Peyer's patch (tissue), 4 donors: ENCODE data around the gene ASB8. TPM values are rescaled to one million over a fixed set of nuclear protein-coding genes. Genes with fewer than 3 reads are reported as not detected.

Source experiments
- DNase-seq, 3 donors: peaks; one replicate each; pipeline ENCODE4 v3.0.0-alpha.2; 2017 to 2019
- H3K27ac ChIP-seq, 4 donors: fragments of 200-600 bp; sonication (generic); one replicate each; pipeline ENCODE4 v1.5.1; 2016 to 2019
- H3K27me3 ChIP-seq, 2 donors: fragments of 200-600 bp; sonication (generic); one replicate each; pipeline ENCODE4 v1.5.1; 2019
- H3K36me3 ChIP-seq, 3 donors: fragments of 200-600 bp; sonication (generic); one replicate each; pipeline ENCODE4 v1.5.1; 2016 to 2019
- H3K4me1 ChIP-seq, 4 donors: fragments of 200-600 bp; sonication (generic); one replicate each; pipeline ENCODE4 v1.5.1; 2016 to 2019
- H3K4me3 ChIP-seq, 4 donors: fragments of 200-600 bp; sonication (generic); 1 replicate in 3 of 4; 2 replicates in 1 of 4; pipeline ENCODE4 v1.5.1; 2016 to 2019; ENCODE audit warnings: mild to moderate bottlenecking in 1 of 4
- H3K9me3 ChIP-seq, 4 donors: fragments of 200-600 bp; sonication (generic); one replicate each; pipeline ENCODE4 v1.5.1; 2016 to 2019; ENCODE audit warnings: mild to moderate bottlenecking in 1 of 4
- POLR2A ChIP-seq, 2 donors: fragments of 450-650 bp; IDR thresholded peaks; one replicate each; pipeline ENCODE4 v1.5.1; 2017; ENCODE audit warnings: antibody characterized with exemption in 2 of 2, mild to moderate bottlenecking in 2 of 2, moderate library complexity in 2 of 2
- total RNA-seq, 4 donors: library from RNA; depleted of rRNA; stranded (reverse); fragments of >200 nt; gene quantifications; one replicate each; pipeline ENCODE4 v1.1.0, GENCODE V29; 2016
- TF ChIP-seq, protein P1 (sequence below), 6 experiments: fragments of 450-650 bp in 4 of 6; fragments of 200-600 bp in 2 of 6; sonication (generic) in 1 of 6; IDR thresholded peaks; one replicate each; pipeline ENCODE4 v1.5.1; 2017 to 2019; ENCODE audit warnings: antibody characterized with exemption in 6 of 6, mild to moderate bottlenecking in 3 of 6, moderate library complexity in 1 of 6

The ASB8 gene
- total RNA-seq, 4 donors from 2014 or later: 16.5 to 40.8 (median 33.7) TPM

GRCh38 chr12:48194799-48195201, 37.5 kb upstream of the ASB8 start:
- Histone ChIP-seq H3K4me1 (peaks cover 0 to 5% (median 1%) of the 10 kb centered on the region in 4 donors), H3K9me3 (no peaks in the 10 kb centered on the region), H3K36me3 (no peaks in the 10 kb centered on the region), H3K4me3 (no peak overlapping the region), H3K27me3 (no peaks in the 10 kb centered on the region), H3K27ac (no peak overlapping the region)
- DNase-seq: no peak
- TF ChIP-seq, protein P1, sequence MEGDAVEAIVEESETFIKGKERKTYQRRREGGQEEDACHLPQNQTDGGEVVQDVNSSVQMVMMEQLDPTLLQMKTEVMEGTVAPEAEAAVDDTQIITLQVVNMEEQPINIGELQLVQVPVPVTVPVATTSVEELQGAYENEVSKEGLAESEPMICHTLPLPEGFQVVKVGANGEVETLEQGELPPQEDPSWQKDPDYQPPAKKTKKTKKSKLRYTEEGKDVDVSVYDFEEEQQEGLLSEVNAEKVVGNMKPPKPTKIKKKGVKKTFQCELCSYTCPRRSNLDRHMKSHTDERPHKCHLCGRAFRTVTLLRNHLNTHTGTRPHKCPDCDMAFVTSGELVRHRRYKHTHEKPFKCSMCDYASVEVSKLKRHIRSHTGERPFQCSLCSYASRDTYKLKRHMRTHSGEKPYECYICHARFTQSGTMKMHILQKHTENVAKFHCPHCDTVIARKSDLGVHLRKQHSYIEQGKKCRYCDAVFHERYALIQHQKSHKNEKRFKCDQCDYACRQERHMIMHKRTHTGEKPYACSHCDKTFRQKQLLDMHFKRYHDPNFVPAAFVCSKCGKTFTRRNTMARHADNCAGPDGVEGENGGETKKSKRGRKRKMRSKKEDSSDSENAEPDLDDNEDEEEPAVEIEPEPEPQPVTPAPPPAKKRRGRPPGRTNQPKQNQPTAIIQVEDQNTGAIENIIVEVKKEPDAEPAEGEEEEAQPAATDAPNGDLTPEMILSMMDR (IDR thresholded peaks at IDR 0.05): no peak
- no peak for TF ChIP-seq POLR2A (IDR thresholded peaks at IDR 0.05)

DNA sequence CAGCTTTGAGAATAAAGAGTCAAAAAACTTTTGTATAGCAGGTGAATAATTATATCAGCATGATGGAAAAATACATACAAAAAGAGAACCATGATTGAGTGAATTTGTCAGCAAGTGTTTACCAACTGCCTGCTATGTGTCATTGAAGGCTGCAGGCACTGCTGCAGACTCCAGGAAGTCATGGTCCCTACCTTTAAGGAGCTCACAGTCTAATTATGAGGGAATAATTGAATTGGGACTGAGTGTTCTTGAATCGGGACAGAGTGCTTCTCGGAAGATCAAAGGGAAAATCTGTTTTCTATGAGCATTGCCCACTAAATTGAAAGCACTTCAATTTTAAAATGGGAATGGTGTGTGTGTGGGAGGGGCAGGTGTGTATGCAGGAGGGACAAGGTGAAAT, 36.3 kb upstream of the ASB8 start:
- H3K27ac ChIP-seq: no peak overlapping the region
- TF ChIP-seq, protein P1 (IDR thresholded peaks at IDR 0.05): no peak
- TF ChIP-seq POLR2A (IDR thresholded peaks at IDR 0.05): no peak
- no peaks in the 10 kb centered on the region for H3K27me3 ChIP-seq
- H3K36me3 ChIP-seq: no peaks in the 10 kb centered on the region
- H3K4me1 ChIP-seq: no peaks in the 10 kb centered on the region
- H3K4me3 ChIP-seq: no peak overlapping the region
- DNase-seq: no peak
- H3K9me3 ChIP-seq: no peaks in the 10 kb centered on the region

- no peak overlapping the region for H3K27ac ChIP-seq
- TF ChIP-seq POLR2A (IDR thresholded peaks at IDR 0.05): no peak
- TF ChIP-seq, protein P1 (IDR thresholded peaks at IDR 0.05): no peak
- no peaks in the 10 kb centered on the region for H3K27me3 ChIP-seq
- no peak for DNase-seq
- no peaks in the 10 kb centered on the region for H3K9me3 ChIP-seq
- no peak overlapping the region for H3K4me3 ChIP-seq
- H3K4me1 ChIP-seq: no peaks in the 10 kb centered on the region
- H3K36me3 ChIP-seq: no peaks in the 10 kb centered on the region
Observed at GRCh38 chr12:48192861-48193260, 35.5 kb upstream of the ASB8 start.

- DNase-seq: no peak
- Histone ChIP-seq H3K4me1 (no peaks in the 10 kb centered on the region), H3K9me3 (no peaks in the 10 kb centered on the region), H3K36me3 (no peaks in the 10 kb centered on the region), H3K4me3 (no peak overlapping the region), H3K27me3 (no peaks in the 10 kb centered on the region), H3K27ac (no peak overlapping the region)
- TF ChIP-seq, protein P1 (IDR thresholded peaks at IDR 0.05): no peak
- TF ChIP-seq POLR2A (IDR thresholded peaks at IDR 0.05): no peak
Observed at GRCh38 chr12:48191096-48191495, 33.8 kb upstream of the ASB8 start.

DNA sequence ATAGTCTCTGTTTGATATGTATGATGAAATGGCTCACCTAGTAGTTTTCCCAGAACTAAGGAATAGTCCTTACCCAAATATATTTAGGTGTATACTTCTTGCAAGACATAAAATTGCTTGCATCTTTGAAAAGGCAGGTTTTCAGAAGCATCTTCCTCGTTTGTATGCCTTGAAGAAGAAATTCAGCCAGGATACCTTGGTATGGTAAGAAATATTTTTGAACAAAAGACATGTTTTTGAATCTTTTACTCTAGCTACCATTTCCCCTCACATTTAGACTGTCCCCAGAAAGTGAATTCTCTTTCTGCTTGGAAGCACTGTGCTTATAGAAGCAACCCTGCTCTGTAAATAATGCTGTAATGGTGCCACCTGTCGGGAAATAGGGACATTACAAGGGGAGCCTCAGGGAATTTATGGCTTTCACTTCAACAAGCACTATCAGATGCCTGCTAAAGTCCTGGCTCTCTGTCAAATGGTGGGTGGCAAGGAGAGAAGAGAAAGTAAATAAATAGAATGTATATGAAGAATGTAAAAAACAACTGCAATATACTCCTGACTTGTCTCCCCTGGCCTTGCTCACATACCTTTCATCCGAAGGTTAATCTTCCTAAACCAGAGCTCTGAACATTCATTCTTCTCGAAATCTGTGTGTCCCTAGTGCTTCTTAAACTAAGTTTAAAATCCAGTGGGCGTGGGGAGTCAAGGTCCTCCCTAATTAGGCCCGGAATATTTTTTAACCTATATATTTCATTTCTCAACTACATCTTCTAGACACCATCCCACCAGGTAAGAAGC, 32.2 kb upstream of the ASB8 start:
- peaks cover 0 to under 1% (median under 1%) of the 10 kb centered on the region in 4 donors for H3K4me1 ChIP-seq
- peak in 2 of 3 donors; percentile 68 to 93 for DNase-seq
- no peaks in the 10 kb centered on the region for H3K27me3 ChIP-seq
- no peak overlapping the region for H3K27ac ChIP-seq
- no peak for TF ChIP-seq POLR2A (IDR thresholded peaks at IDR 0.05)
- TF ChIP-seq, protein P1 (IDR thresholded peaks at IDR 0.05): peak; percentile 71 to 88 (median 86)
- no peaks in the 10 kb centered on the region for H3K9me3 ChIP-seq
- H3K4me3 ChIP-seq: no peak overlapping the region
- no peaks in the 10 kb centered on the region for H3K36me3 ChIP-seq
